GM11168 (cell line): ENCODE results near the gene EEFSEC.

Source experiments
- in situ Hi-C: fragments of 300-500 bp; cut with MboI; formaldehyde crosslinking; loops from one replicate; pipeline ENCODE4 v1.12.0; 2022; ENCODE audit warnings: low sequenced_read_pairs; ENCODE audit not compliant: unreplicated experiment

The EEFSEC gene

GRCh38 chr3:128324911-128325592 is 171.8 kb downstream of the EEFSEC start:
- in situ Hi-C loops = no loop called here

- in situ Hi-C loops = no loop called here
Measured at GRCh38 chr3:128326051-128326823, 173.0 kb downstream of the EEFSEC start.

GRCh38 chr3:128327606-128328031 is 174.3 kb downstream of the EEFSEC start:
- in situ Hi-C loops = no loop called here

GRCh38 chr3:128328546-128329458 is 175.5 kb downstream of the EEFSEC start:
- in situ Hi-C loops = no loop called here

- in situ Hi-C loops = no loop called here
Measured at GRCh38 chr3:128329491-128330213, 176.4 kb downstream of the EEFSEC start.

GRCh38 chr3:128330214-128330842 is 177.0 kb downstream of the EEFSEC start:
- in situ Hi-C loops = no loop called here

- in situ Hi-C loops = no loop called here
Measured at GRCh38 chr3:128334086-128334645, 180.9 kb downstream of the EEFSEC start.

- in situ Hi-C loops = no loop called here
Measured at GRCh38 chr3:128334766-128335165, 181.5 kb downstream of the EEFSEC start.

GRCh38 chr3:128335621-128336296 is 182.5 kb downstream of the EEFSEC start:
- in situ Hi-C loops = no loop called here

GRCh38 chr3:128336337-128337156 is 183.3 kb downstream of the EEFSEC start:
- in situ Hi-C loops = no loop called here

GRCh38 chr3:128337305-128337704 is 184.0 kb downstream of the EEFSEC start:
- in situ Hi-C loops = no loop called here

GRCh38 chr3:128338536-128339330 is 185.5 kb downstream of the EEFSEC start:
- in situ Hi-C loops = no loop called here

GRCh38 chr3:128339491-128340012 is 186.3 kb downstream of the EEFSEC start:
- in situ Hi-C loops = no loop called here

GRCh38 chr3:128340198-128340903 is 187.1 kb downstream of the EEFSEC start:
- in situ Hi-C loops = no loop called here

GRCh38 chr3:128340904-128341555 is 187.7 kb downstream of the EEFSEC start:
- in situ Hi-C loops = no loop called here
